Cardiac muscle cell (in vitro differentiated cells and primary cell): ENCODE measurements around the gene KBTBD13. TPM values are rescaled to one million over a fixed set of nuclear protein-coding genes. Genes with fewer than 3 reads are reported as not detected.
"Not testable (repeated sequence)": the region's sequence is repeated elsewhere in the genome, so short reads cannot be mapped to it uniquely, and the experiment has no call there.

Experiments
- DNase-seq, 2 donors: peaks; one replicate each; pipeline versions ENCODE4 v3.0.0 to v3.0.0-alpha.2; 2010 to 2017; ENCODE audit warnings: low read depth in 1 of 2, low spot score in 1 of 2
- H3K27ac ChIP-seq: fragments of 200-600 bp; sonication (generic); 2 replicates; pipeline ENCODE4 v1.5.1; 2016
- H3K27me3 ChIP-seq: fragments of 200-600 bp; sonication (generic); 2 replicates; pipeline ENCODE4 v1.6.0; 2016; ENCODE audit warnings: control low read depth
- H3K36me3 ChIP-seq: fragments of 200-600 bp; sonication (generic); 2 replicates; pipeline ENCODE4 v1.5.1; 2016; ENCODE audit warnings: control low read depth
- H3K4me1 ChIP-seq: fragments of 200-600 bp; sonication (generic); 2 replicates; pipeline ENCODE4 v1.8.1; 2017; ENCODE audit warnings: low read depth, mild to moderate bottlenecking, mixed run types
- H3K4me3 ChIP-seq: fragments of 200-600 bp; sonication (generic); 2 replicates; pipeline ENCODE4 v1.5.1; 2016; ENCODE audit warnings: mild to moderate bottlenecking
- H3K9me3 ChIP-seq: fragments of 200-600 bp; sonication (generic); 2 replicates; pipeline ENCODE4 v1.5.1; 2017; ENCODE audit warnings: low read depth, mild to moderate bottlenecking, control low read depth
- polyA plus RNA-seq: library from polyadenylated mRNA; unstranded; fragments of >200 nt; fragmentation: Nextera tagmentation; extraction: Ambion mirVana; gene quantifications from 2 replicates; pipeline ENCODE4 v1.2.1, GENCODE V29; 2016
- total RNA-seq: library from RNA; depleted of rRNA; stranded (reverse); fragments of >200 nt; gene quantifications from 2 replicates; pipeline ENCODE4 v1.2.3, GENCODE V29; 2016
- TF ChIP-seq, protein P1 (sequence below): IDR thresholded peaks from 2 replicates; pipeline ENCODE4 v1.5.1; 2012; ENCODE audit warnings: low read depth, mild to moderate bottlenecking, low read length

Gene KBTBD13
- total and polyA plus RNA-seq, 2 experiments from 2014 or later = 4.8 to 5.0 TPM

- Histone ChIP-seq H3K27me3 (no peaks in the 10 kb centered on the region), H3K36me3 (no peaks in the 10 kb centered on the region), H3K27ac (no peak overlapping the region), H3K4me1 (peaks cover 34% of the 10 kb centered on the region), H3K4me3 (no peak overlapping the region), H3K9me3 (no peaks in the 10 kb centered on the region)
- TF ChIP-seq, protein P1, sequence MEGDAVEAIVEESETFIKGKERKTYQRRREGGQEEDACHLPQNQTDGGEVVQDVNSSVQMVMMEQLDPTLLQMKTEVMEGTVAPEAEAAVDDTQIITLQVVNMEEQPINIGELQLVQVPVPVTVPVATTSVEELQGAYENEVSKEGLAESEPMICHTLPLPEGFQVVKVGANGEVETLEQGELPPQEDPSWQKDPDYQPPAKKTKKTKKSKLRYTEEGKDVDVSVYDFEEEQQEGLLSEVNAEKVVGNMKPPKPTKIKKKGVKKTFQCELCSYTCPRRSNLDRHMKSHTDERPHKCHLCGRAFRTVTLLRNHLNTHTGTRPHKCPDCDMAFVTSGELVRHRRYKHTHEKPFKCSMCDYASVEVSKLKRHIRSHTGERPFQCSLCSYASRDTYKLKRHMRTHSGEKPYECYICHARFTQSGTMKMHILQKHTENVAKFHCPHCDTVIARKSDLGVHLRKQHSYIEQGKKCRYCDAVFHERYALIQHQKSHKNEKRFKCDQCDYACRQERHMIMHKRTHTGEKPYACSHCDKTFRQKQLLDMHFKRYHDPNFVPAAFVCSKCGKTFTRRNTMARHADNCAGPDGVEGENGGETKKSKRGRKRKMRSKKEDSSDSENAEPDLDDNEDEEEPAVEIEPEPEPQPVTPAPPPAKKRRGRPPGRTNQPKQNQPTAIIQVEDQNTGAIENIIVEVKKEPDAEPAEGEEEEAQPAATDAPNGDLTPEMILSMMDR = no peak
- DNase-seq = peak in 1 of 2 donors; percentile 81
Observed at GRCh38 chr15:65072027-65072426, 4.5 kb upstream of the KBTBD13 start.

DNA sequence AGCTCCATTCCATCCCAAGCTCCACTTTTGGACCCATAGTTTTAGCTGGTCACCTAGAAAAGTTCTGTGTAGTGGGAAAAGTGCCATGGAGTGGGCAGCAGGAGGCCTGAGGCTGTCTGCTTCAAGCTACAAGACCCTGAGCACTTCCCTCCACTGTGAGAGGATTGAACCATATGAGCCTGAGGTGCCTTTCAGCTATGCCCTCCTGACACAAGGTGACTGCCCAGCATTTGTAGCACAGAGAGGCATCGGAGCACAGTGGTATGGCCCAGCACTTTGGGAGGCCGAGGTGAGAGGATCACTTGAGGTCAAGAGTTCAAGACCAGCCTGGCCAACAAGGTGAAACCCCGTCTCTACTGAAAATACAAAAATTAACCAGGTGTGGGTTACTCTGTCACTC lies 3.9 kb upstream of the KBTBD13 start:
- H3K4me1 ChIP-seq = peaks cover 34% of the 10 kb centered on the region
- no peak overlapping the region for H3K27ac ChIP-seq
- DNase-seq = no peak
- TF ChIP-seq, protein P1 = no peak
- H3K36me3 ChIP-seq = no peaks in the 10 kb centered on the region
- H3K27me3 ChIP-seq = no peaks in the 10 kb centered on the region
- H3K4me3 ChIP-seq = no peak overlapping the region
- H3K9me3 ChIP-seq = no peaks in the 10 kb centered on the region

GRCh38 chr15:65074946-65075345 lies 1.6 kb upstream of the KBTBD13 start:
- H3K27me3 ChIP-seq, DNase-seq, H3K36me3 ChIP-seq, H3K9me3 ChIP-seq, H3K4me3 ChIP-seq: not testable (repeated sequence)
- Histone ChIP-seq H3K27ac (peak overlapping the region; percentile 93), H3K4me1 (peaks cover 27% of the 10 kb centered on the region)

GRCh38 chr15:65075607-65076395 lies 745 bp upstream of the KBTBD13 start:
- not testable (repeated sequence) for H3K9me3 ChIP-seq, DNase-seq, H3K4me3 ChIP-seq, H3K36me3 ChIP-seq, H3K27me3 ChIP-seq
- Histone ChIP-seq H3K27ac (peak overlapping the region; percentile 93), H3K4me1 (peaks cover 23% of the 10 kb centered on the region)

DNA sequence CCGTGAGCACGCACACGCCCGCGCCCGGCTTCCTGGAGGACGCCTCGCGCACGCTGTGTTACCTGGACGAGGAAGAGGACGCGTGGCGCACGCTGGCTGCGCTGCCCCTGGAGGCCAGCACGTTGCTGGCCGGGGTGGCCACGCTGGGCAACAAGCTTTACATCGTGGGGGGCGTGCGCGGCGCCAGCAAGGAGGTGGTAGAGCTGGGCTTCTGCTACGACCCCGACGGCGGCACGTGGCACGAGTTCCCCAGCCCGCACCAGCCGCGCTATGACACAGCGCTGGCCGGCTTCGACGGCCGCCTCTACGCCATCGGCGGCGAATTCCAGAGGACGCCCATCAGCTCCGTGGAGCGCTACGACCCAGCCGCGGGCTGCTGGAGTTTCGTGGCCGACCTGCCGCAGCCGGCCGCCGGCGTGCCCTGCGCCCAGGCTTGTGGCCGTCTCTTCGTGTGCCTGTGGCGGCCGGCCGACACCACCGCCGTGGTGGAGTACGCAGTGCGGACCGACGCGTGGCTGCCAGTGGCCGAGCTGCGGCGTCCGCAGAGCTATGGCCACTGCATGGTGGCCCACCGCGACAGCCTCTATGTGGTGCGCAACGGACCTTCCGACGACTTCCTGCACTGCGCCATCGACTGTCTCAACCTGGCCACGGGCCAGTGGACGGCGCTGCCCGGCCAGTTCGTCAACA lies 890 bp downstream of the KBTBD13 start:
- TF ChIP-seq, protein P1 = no peak
- H3K27ac ChIP-seq = no peak overlapping the region
- H3K36me3 ChIP-seq = no peaks in the 10 kb centered on the region
- H3K9me3 ChIP-seq = no peaks in the 10 kb centered on the region
- DNase-seq = no peak
- H3K27me3 ChIP-seq = no peaks in the 10 kb centered on the region
- peaks cover 30% of the 10 kb centered on the region for H3K4me1 ChIP-seq
- H3K4me3 ChIP-seq = no peak overlapping the region

- Histone ChIP-seq H3K4me3 (no peak overlapping the region), H3K27ac (no peak overlapping the region), H3K27me3 (no peaks in the 10 kb centered on the region), H3K4me1 (peaks cover 36% of the 10 kb centered on the region), H3K36me3 (no peaks in the 10 kb centered on the region), H3K9me3 (no peaks in the 10 kb centered on the region)
- DNase-seq = peak; percentile 31 to 75
- TF ChIP-seq, protein P1 = peak; percentile 69
Observed at GRCh38 chr15:65077981-65078352, 1.4 kb downstream of the KBTBD13 start.
